DND-41 (cell line): ENCODE results near the gene LDB1.

Experiments used
- EZH2 ChIP-seq: IDR thresholded peaks from 3 replicates; pipeline ENCODE4 v1.6.1; 2012; ENCODE audit warnings: borderline replicate concordance, low read depth, mild to moderate bottlenecking, moderate library complexity, low read length, inconsistent platforms; ENCODE audit not compliant: severe bottlenecking
- TF ChIP-seq, protein P1 (sequence below): IDR thresholded peaks from 2 replicates; pipeline ENCODE4 v1.5.1; 2012; ENCODE audit warnings: borderline replicate concordance, low read length, moderate library complexity, mild to moderate bottlenecking; ENCODE audit not compliant: poor library complexity, severe bottlenecking; ENCODE audit errors: extremely low read depth

DNA sequence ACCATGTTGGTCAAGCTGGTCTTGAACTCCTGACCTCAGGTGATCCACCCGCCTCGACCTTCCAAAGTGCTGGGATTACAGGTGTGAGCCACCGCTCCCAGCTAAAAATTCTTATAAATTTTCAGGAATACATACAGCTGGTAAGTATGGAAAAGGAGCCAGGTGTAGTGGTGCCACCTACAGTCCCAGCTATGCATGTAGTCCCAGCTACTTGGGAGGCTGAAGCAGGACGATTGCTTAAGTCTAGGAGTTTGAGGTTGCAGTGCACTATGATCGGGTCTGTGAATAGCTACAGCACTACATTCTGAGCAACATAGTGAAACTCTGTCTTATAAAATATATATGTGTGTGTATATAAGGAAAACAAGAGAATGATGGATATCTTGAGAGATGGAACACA lies 19.0 kb downstream of the LDB1 start:
- TF ChIP-seq, protein P1, sequence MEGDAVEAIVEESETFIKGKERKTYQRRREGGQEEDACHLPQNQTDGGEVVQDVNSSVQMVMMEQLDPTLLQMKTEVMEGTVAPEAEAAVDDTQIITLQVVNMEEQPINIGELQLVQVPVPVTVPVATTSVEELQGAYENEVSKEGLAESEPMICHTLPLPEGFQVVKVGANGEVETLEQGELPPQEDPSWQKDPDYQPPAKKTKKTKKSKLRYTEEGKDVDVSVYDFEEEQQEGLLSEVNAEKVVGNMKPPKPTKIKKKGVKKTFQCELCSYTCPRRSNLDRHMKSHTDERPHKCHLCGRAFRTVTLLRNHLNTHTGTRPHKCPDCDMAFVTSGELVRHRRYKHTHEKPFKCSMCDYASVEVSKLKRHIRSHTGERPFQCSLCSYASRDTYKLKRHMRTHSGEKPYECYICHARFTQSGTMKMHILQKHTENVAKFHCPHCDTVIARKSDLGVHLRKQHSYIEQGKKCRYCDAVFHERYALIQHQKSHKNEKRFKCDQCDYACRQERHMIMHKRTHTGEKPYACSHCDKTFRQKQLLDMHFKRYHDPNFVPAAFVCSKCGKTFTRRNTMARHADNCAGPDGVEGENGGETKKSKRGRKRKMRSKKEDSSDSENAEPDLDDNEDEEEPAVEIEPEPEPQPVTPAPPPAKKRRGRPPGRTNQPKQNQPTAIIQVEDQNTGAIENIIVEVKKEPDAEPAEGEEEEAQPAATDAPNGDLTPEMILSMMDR: peak; percentile 11
- TF ChIP-seq EZH2: no peak
